ENCODE measurements around the gene PLXNA1. TPM values are rescaled to one million over a fixed set of nuclear protein-coding genes. Genes with fewer than 3 reads are reported as not detected.

Gene PLXNA1
- total RNA-seq, 1 donor from 2014 or later: 26.4 TPM

- Histone ChIP-seq H3K27ac (replicated peaks) (no peak overlapping the region), H3K36me3 (no peaks in the 10 kb centered on the region), H3K27me3 (ENCODE audit: low read depth) (no peaks in the 10 kb centered on the region), H3K9me3 (replicated peaks) (no peaks in the 10 kb centered on the region), H3K4me3 (no peak overlapping the region), H3K4me1 (peaks cover 4% of the 10 kb centered on the region)
- intact Hi-C loops (cut with micrococcal nuclease): no loop called here
- DNase-seq: peak; percentile 3
- TF ChIP-seq CTCF (IDR thresholded peaks at IDR 0.05; ENCODE audit: borderline replicate concordance): no peak
Observed at GRCh38 chr3:126954141-126954842, 28.6 kb upstream of the PLXNA1 start.

- intact Hi-C loops (cut with micrococcal nuclease): no loop called here
- H3K4me1 ChIP-seq: peaks cover under 1% of the 10 kb centered on the region
- H3K4me3 ChIP-seq: no peak overlapping the region
- no peaks in the 10 kb centered on the region for H3K36me3 ChIP-seq
- peak; percentile 3 for DNase-seq
- no peak overlapping the region for H3K27ac ChIP-seq (replicated peaks)
- H3K27me3 ChIP-seq (ENCODE audit: low read depth): no peaks in the 10 kb centered on the region
- no peaks in the 10 kb centered on the region for H3K9me3 ChIP-seq (replicated peaks)
- no peak for TF ChIP-seq CTCF (IDR thresholded peaks at IDR 0.05; ENCODE audit: borderline replicate concordance)
Observed at GRCh38 chr3:126955004-126955790, 27.7 kb upstream of the PLXNA1 start.

GRCh38 chr3:126956361-126956760 is 26.6 kb upstream of the PLXNA1 start:
- peaks cover 12% of the 10 kb centered on the region for H3K4me1 ChIP-seq
- H3K27me3 ChIP-seq (ENCODE audit: low read depth): no peaks in the 10 kb centered on the region
- no peaks in the 10 kb centered on the region for H3K9me3 ChIP-seq (replicated peaks)
- H3K36me3 ChIP-seq: no peaks in the 10 kb centered on the region
- intact Hi-C loops (cut with micrococcal nuclease): no loop called here
- TF ChIP-seq CTCF (IDR thresholded peaks at IDR 0.05; ENCODE audit: borderline replicate concordance): no peak
- peak; percentile 1 for DNase-seq
- no peak overlapping the region for H3K4me3 ChIP-seq
- H3K27ac ChIP-seq (replicated peaks): no peak overlapping the region

- Histone ChIP-seq H3K36me3 (no peaks in the 10 kb centered on the region), H3K27me3 (ENCODE audit: low read depth) (no peaks in the 10 kb centered on the region), H3K4me1 (peaks cover 19% of the 10 kb centered on the region), H3K27ac (replicated peaks) (no peak overlapping the region), H3K4me3 (no peak overlapping the region), H3K9me3 (replicated peaks) (no peaks in the 10 kb centered on the region)
- intact Hi-C loops (cut with micrococcal nuclease): no loop called here
- peak; percentile 8 for DNase-seq
- no peak for TF ChIP-seq CTCF (IDR thresholded peaks at IDR 0.05; ENCODE audit: borderline replicate concordance)
Observed at GRCh38 chr3:126956866-126957650, 25.9 kb upstream of the PLXNA1 start.

- DNase-seq: peak; percentile 4
- Histone ChIP-seq H3K36me3 (no peaks in the 10 kb centered on the region), H3K27me3 (ENCODE audit: low read depth) (no peaks in the 10 kb centered on the region), H3K4me1 (peaks cover 25% of the 10 kb centered on the region), H3K4me3 (no peak overlapping the region), H3K9me3 (replicated peaks) (no peaks in the 10 kb centered on the region), H3K27ac (replicated peaks) (no peak overlapping the region)
- intact Hi-C loops (cut with micrococcal nuclease): no loop called here
- no peak for TF ChIP-seq CTCF (IDR thresholded peaks at IDR 0.05; ENCODE audit: borderline replicate concordance)
Observed at GRCh38 chr3:126957776-126958637, 24.9 kb upstream of the PLXNA1 start.
